A549 (cell line): ENCODE data around the gene TMEM273. TPM values are rescaled to one million over a fixed set of nuclear protein-coding genes. Genes with fewer than 3 reads are reported as not detected.

Source experiments
- ATAC-seq, 2 experiments: fragments of 200-7000 bp in 1 of 2; fragments of >200 bp in 1 of 2; cut with Nextera tagmentation in 1 of 2; cut with Tn5 transposase in 1 of 2; 3 replicates each; pipeline versions ENCODE4 v1.8.0 to v1.9.1; 2018 to 2020; ENCODE audit warnings: mild to moderate bottlenecking in 1 of 2, moderate library complexity in 1 of 2
- CTCF ChIA-PET: fragments of 300-600 bp; sonication (Branson Sonifier 250); formaldehyde crosslinking; extraction: SDS; loops from one replicate; lab custom pipeline; 2021; ENCODE audit warnings: antibody characterized with exemption, inconsistent platforms; lab: Yijun Ruan, JAX
- POLR2A ChIA-PET: fragments of 350-600 bp; formaldehyde crosslinking; extraction: SDS; loops from one replicate; lab custom pipeline; 2021; ENCODE audit warnings: antibody characterized with exemption, inconsistent platforms; lab: Yijun Ruan, JAX
- DNase-seq, 2 experiments: peaks; one replicate each; pipeline versions ENCODE4 v3.0.0 to v3.0.0-alpha.2; 2011 to 2016; ENCODE audit warnings: low read depth in 1 of 2, low spot score in 1 of 2
- FAIRE-seq: peaks from 2 replicates; lab custom pipeline; 2011; peaks lifted over from hg19 to GRCh38; lab: Jason Lieb, UNC
- H3K27ac ChIP-seq, 2 experiments: fragments of >200 bp; sonication (Bioruptor Twin); formaldehyde crosslinking; 3 replicates each; pipeline ENCODE4 v1.5.1; 2016 to 2017
- H3K4me1 ChIP-seq: fragments of >200 bp; sonication (Bioruptor Twin); formaldehyde crosslinking; 3 replicates; pipeline ENCODE4 v1.6.1; 2016
- H3K4me2 ChIP-seq: fragments of >200 bp; sonication (Bioruptor Twin); formaldehyde crosslinking; 3 replicates; pipeline ENCODE4 v1.6.1; 2016
- H3K4me3 ChIP-seq: fragments of >200 bp; sonication (Bioruptor Twin); formaldehyde crosslinking; 3 replicates; pipeline ENCODE4 v1.5.1; 2016
- H3K9me3 ChIP-seq: fragments of >200 bp; sonication (Bioruptor Twin); formaldehyde crosslinking; 3 replicates; pipeline ENCODE4 v1.6.1; 2016
- BHLHE40 ChIP-seq: IDR thresholded peaks from 2 replicates; pipeline ENCODE4 v1.6.1; 2012; ENCODE audit warnings: low read depth, low read length, inconsistent platforms
- CBX8 ChIP-seq: fragments of 200-600 bp; sonication (generic); IDR thresholded peaks from 2 replicates; pipeline ENCODE4 v1.6.1; 2016
- CEBPB ChIP-seq, 2 experiments: fragments of >200 bp in 1 of 2; sonication (Bioruptor Twin) in 1 of 2; formaldehyde crosslinking in 1 of 2; IDR thresholded peaks; 2 replicates each; pipeline ENCODE4 v1.6.1; 2012 to 2016
- EHF ChIP-seq: fragments of 250-450 bp; sonication (Bioruptor Pico); IDR thresholded peaks from 2 replicates; pipeline ENCODE4 v1.5.0; 2020; ENCODE audit warnings: mild to moderate bottlenecking
- FOXS1 ChIP-seq: fragments of 250-450 bp; sonication (Bioruptor Pico); IDR thresholded peaks from 2 replicates; pipeline ENCODE4 v1.5.0; 2020; ENCODE audit warnings: mild to moderate bottlenecking, moderate library complexity
- GATA3 ChIP-seq: IDR thresholded peaks from 2 replicates; pipeline ENCODE4 v1.6.1; 2012; ENCODE audit warnings: borderline replicate concordance
- HOXA7 ChIP-seq: fragments of 250-450 bp; sonication (Bioruptor Pico); IDR thresholded peaks from 2 replicates; pipeline ENCODE4 v1.5.0; 2020; ENCODE audit warnings: mild to moderate bottlenecking, moderate library complexity
- HOXB5 ChIP-seq: fragments of 250-450 bp; sonication (Bioruptor Pico); IDR thresholded peaks from 2 replicates; pipeline ENCODE4 v1.5.0; 2020; ENCODE audit warnings: mild to moderate bottlenecking, moderate library complexity
- JUNB ChIP-seq: fragments of >200 bp; sonication (Bioruptor Twin); formaldehyde crosslinking; IDR thresholded peaks from 2 replicates; pipeline ENCODE4 v1.6.1; 2016
- MAFK ChIP-seq: fragments of 450-650 bp; IDR thresholded peaks from 2 replicates; pipeline ENCODE4 v1.6.1; 2014; ENCODE audit not compliant: partially characterized antibody
- MAZ ChIP-seq: fragments of 150-350 bp; IDR thresholded peaks from 2 replicates; pipeline ENCODE4 v1.6.1; 2014; ENCODE audit warnings: antibody characterized with exemption, low read depth, low read length, borderline replicate concordance
- MYC ChIP-seq: IDR thresholded peaks from 2 replicates; pipeline ENCODE4 v1.6.1; 2012; ENCODE audit warnings: mild to moderate bottlenecking, inconsistent platforms, low read length, improper control_type of control experiment, borderline replicate concordance
- NFE2L2 ChIP-seq: fragments of 150-350 bp; conservative IDR thresholded peaks from 2 replicates; pipeline ENCODE4 v1.6.1; 2014; ENCODE audit warnings: low read length
- NR3C1 ChIP-seq: fragments of >200 bp; sonication (Bioruptor Twin); formaldehyde crosslinking; IDR thresholded peaks from 3 replicates; pipeline ENCODE4 v1.6.1; 2017
- POLR2A ChIP-seq: IDR thresholded peaks from 2 replicates; pipeline ENCODE4 v1.6.1; 2012; ENCODE audit warnings: mild to moderate bottlenecking, low read length
- RARB ChIP-seq: fragments of 250-450 bp; sonication (Bioruptor Pico); IDR thresholded peaks from 2 replicates; pipeline ENCODE4 v1.8.0; 2021; ENCODE audit warnings: mild to moderate bottlenecking, moderate library complexity
- SMC3 ChIP-seq: fragments of >200 bp; sonication (Bioruptor Twin); formaldehyde crosslinking; IDR thresholded peaks from 3 replicates; pipeline ENCODE4 v1.6.1; 2018; ENCODE audit warnings: inconsistent platforms
- SREBF2 ChIP-seq: fragments of 450-650 bp; IDR thresholded peaks from 2 replicates; pipeline ENCODE4 v1.6.1; 2014; ENCODE audit warnings: mild to moderate bottlenecking, moderate library complexity
- ZC3H11A ChIP-seq: fragments of 450-650 bp; IDR thresholded peaks from 2 replicates; pipeline ENCODE4 v1.6.1; 2014; ENCODE audit warnings: antibody characterized with exemption, mild to moderate bottlenecking
- ZFP36 ChIP-seq: fragments of 450-650 bp; IDR thresholded peaks from 2 replicates; pipeline ENCODE4 v1.6.1; 2014; ENCODE audit warnings: borderline replicate concordance; ENCODE audit not compliant: partially characterized antibody
- WGBS: methylation state at CpG from one replicate; pipeline ENCODE4 v1.1.6; 2017; ENCODE audit errors: missing lambda C conversion rate; 5-methylcytosine and 5-hydroxymethylcytosine counted together
- polyA plus RNA-seq, 4 experiments: library from polyadenylated mRNA; depleted of rRNA in 3 of 4; stranded (reverse); fragments of >200 nt; fragmentation: RNase III in 1 of 4; extraction: RNeasy Plus Mini Kit Qiagen cat#74134 plus additional on column Dnase treatment in 1 of 4; gene quantifications; 2 replicates in 3 of 4; 3 replicates in 1 of 4; pipeline ENCODE4 v1.2.3, GENCODE V29; 2011 to 2017
- TF ChIP-seq, protein P1 (sequence below): fragments of >200 bp; sonication (Bioruptor Twin); formaldehyde crosslinking; IDR thresholded peaks from 2 replicates; pipeline ENCODE4 v1.6.1; 2016
- TF ChIP-seq, protein P2 (sequence below): fragments of 150-350 bp; IDR thresholded peaks from 2 replicates; pipeline ENCODE4 v1.6.1; 2014; ENCODE audit warnings: low read depth, mild to moderate bottlenecking, low read length
- TF ChIP-seq, protein P3 (sequence below): fragments of >200 bp; sonication (Bioruptor Twin); formaldehyde crosslinking; IDR thresholded peaks from 3 replicates; pipeline ENCODE4 v1.6.1; 2016
- TF ChIP-seq, protein P4 (sequence below): fragments of 450-650 bp; IDR thresholded peaks from 2 replicates; pipeline ENCODE4 v1.6.1; 2014; ENCODE audit warnings: antibody characterized with exemption
- TF ChIP-seq, protein P5 (sequence below): fragments of 200-600 bp; sonication (generic); IDR thresholded peaks from 2 replicates; pipeline ENCODE4 v1.6.1; 2016; ENCODE audit warnings: antibody characterized with exemption, mild to moderate bottlenecking, moderate library complexity

The TMEM273 gene
- polyA plus RNA-seq, 2 of the 4 experiments (the other 2 are of a cell fraction) = not detected

DNA sequence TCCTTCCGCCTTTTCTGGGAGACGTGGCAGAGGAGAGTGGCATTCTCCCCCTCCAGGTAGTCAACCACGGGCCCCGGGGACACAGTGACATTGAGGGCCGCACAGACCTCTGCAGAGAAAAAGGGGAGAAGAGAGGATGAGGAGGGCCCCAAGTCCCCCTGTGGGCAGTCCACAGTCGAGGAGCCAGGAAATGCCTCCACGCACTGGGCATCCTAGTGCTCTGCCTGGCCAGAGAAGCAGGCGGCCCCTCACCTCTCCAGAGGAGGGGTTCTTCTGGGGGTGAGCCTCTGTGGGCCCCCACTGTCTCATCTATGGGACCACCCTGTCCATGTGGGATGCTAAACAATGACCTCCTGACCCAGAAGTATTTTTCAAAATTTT is 80.3 kb downstream of the TMEM273 start:
- no peak overlapping the region for H3K4me2 ChIP-seq
- ChIA-PET CTCF (no interaction called here), POLR2A (no interaction called here)
- no peaks in the 10 kb centered on the region for H3K4me1 ChIP-seq
- H3K4me3 ChIP-seq = no peak overlapping the region
- ATAC-seq (no peak), DNase-seq (no peak), FAIRE-seq (no peak)
- no peaks in the 10 kb centered on the region for H3K9me3 ChIP-seq
- 39% methylated on average over 4 of the region's 8 CpGs for WGBS
- TF ChIP-seq CBX8 (no peak), SREBF2 (no peak), MAFK (no peak)
- no peak overlapping the region for H3K27ac ChIP-seq

DNA sequence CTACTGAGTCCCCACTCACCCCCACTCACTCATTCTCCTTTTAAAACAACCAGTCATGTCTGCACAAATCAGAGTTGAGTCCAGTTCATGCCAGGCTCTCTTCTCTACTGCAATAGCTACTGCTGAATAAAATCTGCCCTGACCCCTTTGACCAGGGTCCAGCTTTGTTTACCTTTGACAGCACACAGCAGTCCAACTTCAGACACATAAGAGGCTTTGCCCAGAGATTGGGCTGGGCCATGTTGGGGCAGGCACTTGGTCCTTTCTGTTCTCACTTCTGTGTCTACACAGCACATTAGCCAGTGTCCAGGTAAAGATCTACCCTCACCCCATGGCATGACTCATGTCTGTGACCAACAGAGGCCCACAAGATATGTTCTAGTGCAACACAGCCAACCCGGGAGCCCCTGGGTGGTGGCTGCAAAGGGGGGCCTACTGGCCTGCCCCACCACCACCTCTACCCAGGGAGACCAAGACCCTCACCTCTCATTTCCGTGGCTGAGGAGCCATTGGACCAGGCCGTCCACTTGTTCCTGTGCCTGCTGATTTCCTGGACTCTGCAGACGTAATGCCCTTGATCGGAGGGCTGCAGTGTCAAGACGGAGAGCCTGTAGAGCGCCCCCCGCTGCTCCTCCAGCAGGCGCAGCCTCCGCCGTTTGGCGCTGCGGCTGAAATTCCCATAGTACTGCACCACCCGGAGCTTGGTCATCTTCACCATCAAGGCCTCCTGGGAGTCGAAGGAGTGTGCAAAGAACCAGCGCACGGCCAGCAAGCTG is 80.9 kb downstream of the TMEM273 start:
- no peak for DNase-seq
- H3K27ac ChIP-seq = no peak overlapping the region
- 85% methylated on average over 6 of the region's 17 CpGs for WGBS
- no peak for ATAC-seq
- FAIRE-seq = no peak
- TF ChIP-seq MYC = no peak
- TF ChIP-seq RARB (CRISPR knock-in tag) = no peak
- TF ChIP-seq, protein P1, sequence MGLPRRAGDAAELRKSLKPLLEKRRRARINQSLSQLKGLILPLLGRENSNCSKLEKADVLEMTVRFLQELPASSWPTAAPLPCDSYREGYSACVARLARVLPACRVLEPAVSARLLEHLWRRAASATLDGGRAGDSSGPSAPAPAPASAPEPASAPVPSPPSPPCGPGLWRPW = no peak
- no peak for TF ChIP-seq SMC3
- TF ChIP-seq, protein P2, sequence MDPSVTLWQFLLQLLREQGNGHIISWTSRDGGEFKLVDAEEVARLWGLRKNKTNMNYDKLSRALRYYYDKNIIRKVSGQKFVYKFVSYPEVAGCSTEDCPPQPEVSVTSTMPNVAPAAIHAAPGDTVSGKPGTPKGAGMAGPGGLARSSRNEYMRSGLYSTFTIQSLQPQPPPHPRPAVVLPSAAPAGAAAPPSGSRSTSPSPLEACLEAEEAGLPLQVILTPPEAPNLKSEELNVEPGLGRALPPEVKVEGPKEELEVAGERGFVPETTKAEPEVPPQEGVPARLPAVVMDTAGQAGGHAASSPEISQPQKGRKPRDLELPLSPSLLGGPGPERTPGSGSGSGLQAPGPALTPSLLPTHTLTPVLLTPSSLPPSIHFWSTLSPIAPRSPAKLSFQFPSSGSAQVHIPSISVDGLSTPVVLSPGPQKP = no peak
- TF ChIP-seq FOXS1 = no peak
- no peaks in the 10 kb centered on the region for H3K9me3 ChIP-seq
- CTCF ChIA-PET = no interaction called here
- H3K4me1 ChIP-seq = no peaks in the 10 kb centered on the region
- no peak overlapping the region for H3K4me3 ChIP-seq
- no peak overlapping the region for H3K4me2 ChIP-seq
- POLR2A ChIA-PET = no interaction called here

DNA sequence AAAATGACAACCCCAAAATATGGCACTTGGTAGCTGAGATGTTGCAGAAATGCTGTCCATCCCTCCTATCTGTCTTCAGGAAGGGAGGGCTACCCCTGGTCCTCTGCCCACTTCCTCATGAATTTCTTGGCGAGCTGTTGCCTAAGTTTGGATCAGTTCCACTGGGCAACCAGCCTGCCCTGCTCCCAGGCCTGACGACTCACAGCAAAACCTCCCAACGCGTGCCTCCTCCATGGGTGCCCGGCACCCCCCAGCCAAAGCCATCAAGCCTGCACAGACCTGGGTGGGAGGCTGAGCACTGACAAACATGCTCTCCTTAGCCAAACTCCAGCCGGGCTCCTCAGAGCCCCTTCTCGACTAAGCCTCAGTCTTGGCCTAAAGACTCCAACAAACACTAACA is 81.7 kb downstream of the TMEM273 start:
- ATAC-seq (no peak), FAIRE-seq (no peak), DNase-seq (no peak)
- TF ChIP-seq MYC (no peak), HOXB5 (CRISPR knock-in tag) (no peak), BHLHE40 (no peak), CEBPB (IDR thresholded peaks at IDR 0.05) (no peak), JUNB (no peak), NR3C1 (no peak), NFE2L2 (no peak), HOXA7 (no peak), MAFK (no peak), ZC3H11A (no peak), MAZ (no peak), ZFP36 (no peak), POLR2A (no peak), GATA3 (no peak), EHF (CRISPR knock-in tag) (no peak)
- TF ChIP-seq, protein P3, sequence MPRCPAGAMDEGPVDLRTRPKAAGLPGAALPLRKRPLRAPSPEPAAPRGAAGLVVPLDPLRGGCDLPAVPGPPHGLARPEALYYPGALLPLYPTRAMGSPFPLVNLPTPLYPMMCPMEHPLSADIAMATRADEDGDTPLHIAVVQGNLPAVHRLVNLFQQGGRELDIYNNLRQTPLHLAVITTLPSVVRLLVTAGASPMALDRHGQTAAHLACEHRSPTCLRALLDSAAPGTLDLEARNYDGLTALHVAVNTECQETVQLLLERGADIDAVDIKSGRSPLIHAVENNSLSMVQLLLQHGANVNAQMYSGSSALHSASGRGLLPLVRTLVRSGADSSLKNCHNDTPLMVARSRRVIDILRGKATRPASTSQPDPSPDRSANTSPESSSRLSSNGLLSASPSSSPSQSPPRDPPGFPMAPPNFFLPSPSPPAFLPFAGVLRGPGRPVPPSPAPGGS = no peak
- TF ChIP-seq, protein P4, sequence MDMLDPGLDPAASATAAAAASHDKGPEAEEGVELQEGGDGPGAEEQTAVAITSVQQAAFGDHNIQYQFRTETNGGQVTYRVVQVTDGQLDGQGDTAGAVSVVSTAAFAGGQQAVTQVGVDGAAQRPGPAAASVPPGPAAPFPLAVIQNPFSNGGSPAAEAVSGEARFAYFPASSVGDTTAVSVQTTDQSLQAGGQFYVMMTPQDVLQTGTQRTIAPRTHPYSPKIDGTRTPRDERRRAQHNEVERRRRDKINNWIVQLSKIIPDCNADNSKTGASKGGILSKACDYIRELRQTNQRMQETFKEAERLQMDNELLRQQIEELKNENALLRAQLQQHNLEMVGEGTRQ = no peak
- TF ChIP-seq, protein P5, sequence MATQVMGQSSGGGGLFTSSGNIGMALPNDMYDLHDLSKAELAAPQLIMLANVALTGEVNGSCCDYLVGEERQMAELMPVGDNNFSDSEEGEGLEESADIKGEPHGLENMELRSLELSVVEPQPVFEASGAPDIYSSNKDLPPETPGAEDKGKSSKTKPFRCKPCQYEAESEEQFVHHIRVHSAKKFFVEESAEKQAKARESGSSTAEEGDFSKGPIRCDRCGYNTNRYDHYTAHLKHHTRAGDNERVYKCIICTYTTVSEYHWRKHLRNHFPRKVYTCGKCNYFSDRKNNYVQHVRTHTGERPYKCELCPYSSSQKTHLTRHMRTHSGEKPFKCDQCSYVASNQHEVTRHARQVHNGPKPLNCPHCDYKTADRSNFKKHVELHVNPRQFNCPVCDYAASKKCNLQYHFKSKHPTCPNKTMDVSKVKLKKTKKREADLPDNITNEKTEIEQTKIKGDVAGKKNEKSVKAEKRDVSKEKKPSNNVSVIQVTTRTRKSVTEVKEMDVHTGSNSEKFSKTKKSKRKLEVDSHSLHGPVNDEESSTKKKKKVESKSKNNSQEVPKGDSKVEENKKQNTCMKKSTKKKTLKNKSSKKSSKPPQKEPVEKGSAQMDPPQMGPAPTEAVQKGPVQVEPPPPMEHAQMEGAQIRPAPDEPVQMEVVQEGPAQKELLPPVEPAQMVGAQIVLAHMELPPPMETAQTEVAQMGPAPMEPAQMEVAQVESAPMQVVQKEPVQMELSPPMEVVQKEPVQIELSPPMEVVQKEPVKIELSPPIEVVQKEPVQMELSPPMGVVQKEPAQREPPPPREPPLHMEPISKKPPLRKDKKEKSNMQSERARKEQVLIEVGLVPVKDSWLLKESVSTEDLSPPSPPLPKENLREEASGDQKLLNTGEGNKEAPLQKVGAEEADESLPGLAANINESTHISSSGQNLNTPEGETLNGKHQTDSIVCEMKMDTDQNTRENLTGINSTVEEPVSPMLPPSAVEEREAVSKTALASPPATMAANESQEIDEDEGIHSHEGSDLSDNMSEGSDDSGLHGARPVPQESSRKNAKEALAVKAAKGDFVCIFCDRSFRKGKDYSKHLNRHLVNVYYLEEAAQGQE = no peak
- no peak overlapping the region for H3K4me2 ChIP-seq
- ChIA-PET POLR2A (no interaction called here), CTCF (no interaction called here)
- no peak overlapping the region for H3K27ac ChIP-seq
- no peak overlapping the region for H3K4me3 ChIP-seq
- H3K9me3 ChIP-seq = no peaks in the 10 kb centered on the region
- 54% methylated on average over 5 of the region's 7 CpGs for WGBS
- no peaks in the 10 kb centered on the region for H3K4me1 ChIP-seq
